NT2/D1 (cell line): Measurements from ENCODE around the gene MT1H.
A peak's percentile ranks its signal among the peaks of the same experiment; 100 is the strongest.

Experiments used
- DNase-seq: peaks from one replicate; pipeline ENCODE4 v3.0.0-alpha.2; 2011; ENCODE audit warnings: low read depth, low spot score
- H3K27me3 ChIP-seq: 2 replicates; pipeline ENCODE4 v1.6.0; 2011; ENCODE audit warnings: mild to moderate bottlenecking; ENCODE audit not compliant: insufficient read length, insufficient read depth
- H3K36me3 ChIP-seq: 2 replicates; pipeline ENCODE4 v1.6.1; 2011; ENCODE audit warnings: mild to moderate bottlenecking, low read length, mixed read lengths; ENCODE audit not compliant: insufficient read depth, insufficient read length
- H3K4me1 ChIP-seq: 2 replicates; pipeline ENCODE4 v1.5.1; 2011; ENCODE audit not compliant: insufficient read depth, insufficient read length
- H3K4me3 ChIP-seq: 2 replicates; pipeline ENCODE4 v1.5.1; 2011; ENCODE audit warnings: low read depth; ENCODE audit not compliant: insufficient read length
- H3K9ac ChIP-seq: 2 replicates; pipeline ENCODE4 v1.6.0; 2011; ENCODE audit warnings: low read depth; ENCODE audit not compliant: insufficient read length
- H3K9me3 ChIP-seq: 2 replicates; pipeline ENCODE4 v1.5.1; 2011; ENCODE audit warnings: mild to moderate bottlenecking, low read length; ENCODE audit not compliant: insufficient read depth
- SUZ12 ChIP-seq: IDR thresholded peaks from 2 replicates; pipeline ENCODE4 v1.6.1; 2011; ENCODE audit not compliant: insufficient read length, insufficient read depth; ENCODE audit errors: extremely low read depth
- YY1 ChIP-seq: IDR thresholded peaks from 2 replicates; pipeline ENCODE4 v1.6.1; 2011; ENCODE audit not compliant: insufficient read length, insufficient read depth
- ZNF274 ChIP-seq: IDR thresholded peaks from 2 replicates; pipeline ENCODE4 v1.6.1; 2011; ENCODE audit warnings: mild to moderate bottlenecking, low read depth, low read length

Gene MT1H

DNA sequence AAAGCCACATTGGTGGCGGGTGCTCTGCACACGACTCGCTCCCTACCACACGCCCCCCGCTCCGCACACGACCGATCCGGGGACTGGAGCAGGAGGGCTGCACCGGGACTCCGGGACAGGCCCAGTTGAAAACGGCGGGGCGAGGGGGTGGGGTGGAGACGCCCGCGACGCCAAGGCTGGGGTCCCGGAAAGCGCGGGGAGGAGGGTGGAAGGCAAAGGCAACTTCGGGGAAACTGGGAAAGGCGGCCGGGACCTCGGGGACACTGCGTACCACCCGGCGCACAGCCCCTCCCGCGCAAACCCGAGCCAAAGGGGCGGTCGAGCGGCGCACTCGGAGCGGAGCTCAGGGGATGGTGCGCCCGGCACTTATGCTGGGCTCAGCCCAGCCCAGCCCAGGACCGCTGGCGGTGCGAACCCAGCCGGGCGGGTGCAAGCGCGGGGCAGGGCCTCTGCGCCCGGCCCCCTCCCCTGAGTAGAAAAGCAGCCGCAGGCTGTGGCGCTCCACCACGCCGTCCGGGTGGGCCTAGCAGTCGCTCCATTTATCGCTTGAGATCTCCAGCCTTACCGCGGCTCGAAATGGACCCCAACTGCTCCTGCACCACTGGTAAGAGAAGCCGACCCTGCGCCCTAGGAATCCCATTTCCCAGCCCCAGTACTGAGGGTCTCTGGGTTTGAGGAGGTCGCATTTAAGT is 37.3 kb upstream of the MT1H start, which contains the start of gene MT1M:
TSS of gene MT1M (plus strand) at position 504 of the 692 bp plus-strand sequence. CDS start at position 577, 73 bp downstream.
- H3K9me3 ChIP-seq: no peaks in the 10 kb centered on the region
- peak within 1 kb of the TSS; percentile 84 for H3K9ac ChIP-seq
- peak within 1 kb of the TSS; percentile 49 for H3K4me3 ChIP-seq
- no peak for DNase-seq
- no peak for TF ChIP-seq SUZ12
- no peak for TF ChIP-seq ZNF274
- TF ChIP-seq YY1: no peak
- H3K27me3 ChIP-seq: peaks cover 83% of the 10 kb centered on the region
- peaks cover 3% of the 10 kb centered on the region for H3K4me1 ChIP-seq
- H3K36me3 ChIP-seq: no peaks in the 10 kb centered on the region

DNA sequence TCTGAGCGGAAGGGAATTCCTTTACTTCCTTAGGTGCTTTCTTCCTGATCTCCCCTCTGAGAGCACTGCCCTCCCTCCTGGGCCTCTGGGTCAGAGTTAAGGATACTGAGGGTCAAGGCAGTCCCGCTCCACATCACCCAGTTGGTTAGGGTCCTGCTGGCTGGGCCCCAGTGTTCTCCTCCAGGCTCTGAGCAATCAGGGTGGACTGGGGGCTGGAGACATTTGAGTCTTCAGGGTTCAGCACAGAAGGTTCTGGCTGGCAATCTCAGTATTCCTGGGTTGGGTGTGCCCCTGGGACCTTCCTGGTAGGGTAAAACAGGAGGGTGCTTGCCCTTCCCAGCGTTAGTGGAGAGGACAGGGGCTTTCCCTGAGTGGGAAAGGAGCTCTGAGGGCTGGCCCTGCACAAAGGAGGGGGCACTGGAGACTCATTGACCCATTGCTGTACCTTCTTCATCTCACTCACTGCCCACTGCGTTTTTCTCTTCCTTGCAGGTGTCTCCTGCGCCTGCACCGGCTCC is 36.7 kb upstream of the MT1H start:
- Histone ChIP-seq H3K27me3 (peaks cover 89% of the 10 kb centered on the region), H3K4me3 (peak overlapping the region; percentile 49), H3K4me1 (peaks cover 5% of the 10 kb centered on the region), H3K9ac (peak overlapping the region; percentile 84), H3K36me3 (no peaks in the 10 kb centered on the region), H3K9me3 (no peaks in the 10 kb centered on the region)
- no peak for DNase-seq
- TF ChIP-seq ZNF274 (no peak), SUZ12 (no peak), YY1 (no peak)

DNA sequence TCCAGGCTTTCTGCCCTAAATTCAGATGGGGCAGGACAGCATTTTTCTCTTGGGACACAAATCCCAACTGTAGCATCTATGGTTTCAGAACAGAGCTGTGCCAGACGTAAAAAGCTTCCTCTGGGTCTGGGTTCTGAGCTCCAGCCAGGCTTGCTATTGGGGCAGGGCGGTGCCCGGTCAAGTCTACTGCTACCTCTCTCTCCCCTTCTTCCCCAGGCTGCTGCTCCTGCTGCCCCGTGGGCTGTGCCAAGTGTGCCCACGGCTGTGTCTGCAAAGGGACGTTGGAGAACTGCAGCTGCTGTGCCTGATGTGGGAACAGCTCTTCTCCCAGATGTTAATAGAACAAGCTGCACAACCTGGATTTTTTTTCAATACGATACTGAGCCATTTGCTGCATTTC is 36.1 kb upstream of the MT1H start:
- H3K9me3 ChIP-seq: no peaks in the 10 kb centered on the region
- no peak for DNase-seq
- no peak overlapping the region for H3K9ac ChIP-seq
- H3K4me3 ChIP-seq: no peak overlapping the region
- no peaks in the 10 kb centered on the region for H3K36me3 ChIP-seq
- no peak for TF ChIP-seq YY1
- TF ChIP-seq SUZ12: no peak
- TF ChIP-seq ZNF274: no peak
- peaks cover 96% of the 10 kb centered on the region for H3K27me3 ChIP-seq
- peaks cover 5% of the 10 kb centered on the region for H3K4me1 ChIP-seq

DNA sequence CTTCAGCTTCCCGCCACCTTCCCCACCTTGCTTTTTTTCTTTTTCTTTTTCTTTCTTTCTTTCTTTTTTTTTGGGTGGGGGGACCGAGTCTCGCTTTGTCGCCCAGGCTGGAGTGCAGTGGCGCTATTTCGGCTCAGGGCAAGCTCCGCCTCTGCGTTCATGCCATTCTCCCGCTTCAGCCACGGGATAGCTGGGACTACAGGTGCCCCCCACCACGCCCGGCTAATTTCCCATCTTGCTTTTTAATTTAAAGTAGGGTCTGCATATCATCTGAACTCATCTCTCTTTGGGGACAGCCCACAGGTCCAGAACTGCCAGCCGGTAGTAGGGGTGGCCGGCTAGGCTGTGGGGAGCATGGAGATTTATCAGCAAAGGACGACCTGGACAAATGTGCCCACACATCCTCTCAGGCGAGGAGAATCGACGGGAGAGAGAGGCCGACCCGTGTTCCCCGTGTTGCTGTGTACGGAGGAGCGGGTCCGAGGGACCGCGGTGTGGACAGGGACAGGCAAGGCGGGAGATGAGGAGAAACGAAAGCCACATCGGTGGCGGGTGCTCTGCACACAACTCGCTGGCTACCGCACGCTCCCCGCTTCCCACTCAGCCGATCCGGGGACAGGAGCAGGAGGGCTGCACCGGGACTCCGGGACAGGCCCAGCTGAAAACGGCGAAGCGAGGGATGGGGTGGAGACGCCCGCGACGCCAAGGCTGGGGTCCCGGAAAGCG is 34.7 kb upstream of the MT1H start:
- H3K9ac ChIP-seq: peak overlapping the region; percentile 45
- no peak for TF ChIP-seq YY1
- TF ChIP-seq SUZ12: no peak
- no peak for TF ChIP-seq ZNF274
- peaks cover 100% of the 10 kb centered on the region for H3K27me3 ChIP-seq
- no peaks in the 10 kb centered on the region for H3K9me3 ChIP-seq
- peak overlapping the region; percentile 29 for H3K4me3 ChIP-seq
- H3K4me1 ChIP-seq: peaks cover 9% of the 10 kb centered on the region
- H3K36me3 ChIP-seq: no peaks in the 10 kb centered on the region
- DNase-seq: no peak

DNA sequence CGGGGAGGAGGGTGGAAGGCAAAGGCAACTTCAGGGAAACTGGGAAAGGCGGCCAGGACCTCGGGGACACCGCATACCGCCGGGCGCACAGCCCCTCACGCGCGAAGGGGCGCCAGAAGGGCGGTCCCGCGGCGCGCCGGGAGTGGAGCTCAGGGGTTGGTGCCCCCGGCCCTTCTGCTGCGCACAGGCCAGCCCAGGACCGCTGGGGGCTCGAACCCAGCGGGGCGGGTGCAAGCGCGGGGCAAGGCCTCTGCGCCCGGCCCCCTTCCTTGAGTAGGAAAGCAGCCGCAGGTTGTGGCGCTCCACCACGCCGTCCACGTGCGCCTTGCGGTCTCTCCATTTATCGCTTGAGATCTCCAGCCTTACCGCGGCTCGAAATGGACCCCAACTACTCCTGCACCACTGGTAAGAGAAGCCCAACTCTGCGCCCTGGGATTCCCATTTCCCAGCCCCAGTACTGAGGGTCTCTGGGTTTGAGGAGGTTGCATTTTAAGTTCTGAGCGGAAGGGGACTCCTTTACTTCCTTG is 34.1 kb upstream of the MT1H start:
- TF ChIP-seq ZNF274: no peak
- TF ChIP-seq SUZ12: peak; percentile 93
- Histone ChIP-seq H3K9ac (peak overlapping the region; percentile 45), H3K27me3 (peaks cover 100% of the 10 kb centered on the region), H3K4me3 (peak overlapping the region; percentile 29), H3K4me1 (peaks cover 9% of the 10 kb centered on the region), H3K9me3 (no peaks in the 10 kb centered on the region), H3K36me3 (no peaks in the 10 kb centered on the region)
- no peak for DNase-seq

DNA sequence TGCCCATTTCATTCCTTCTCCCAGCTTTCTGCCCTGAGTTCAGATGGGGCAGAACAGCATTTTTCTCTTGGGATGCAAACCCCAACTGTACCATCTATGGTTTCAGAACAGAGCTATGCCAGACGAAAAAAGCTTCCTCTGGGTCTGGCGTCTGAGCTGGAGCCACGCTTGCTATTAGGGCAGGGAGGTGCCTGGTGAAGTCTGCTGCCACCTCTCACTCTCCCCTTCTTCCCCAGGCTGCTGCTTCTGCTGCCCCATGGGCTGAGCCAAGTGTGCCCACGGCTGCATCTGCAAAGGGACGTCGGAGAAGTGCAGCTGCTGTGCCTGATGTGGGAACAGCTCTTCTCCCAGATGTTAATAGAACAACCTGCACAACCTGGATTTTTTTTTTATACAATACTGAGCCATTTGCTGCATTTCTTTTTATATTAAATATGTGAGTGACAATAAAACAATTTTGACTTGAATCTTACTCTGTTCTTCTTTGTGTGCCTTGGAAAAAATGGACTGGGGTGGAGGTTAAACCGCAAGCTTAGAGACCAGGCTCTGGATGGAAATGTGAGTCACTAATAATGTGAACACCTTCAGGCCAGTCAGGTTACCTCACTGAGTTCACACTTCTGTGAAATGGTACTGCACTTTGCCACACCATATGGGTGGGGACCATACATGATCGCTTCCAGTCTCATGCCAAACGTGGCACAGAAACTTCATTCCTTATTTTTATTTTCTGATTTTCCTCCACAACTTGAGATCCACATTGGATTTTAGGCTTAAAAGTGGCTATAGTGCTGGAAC is 32.8 kb upstream of the MT1H start:
- Histone ChIP-seq H3K27me3 (peaks cover 87% of the 10 kb centered on the region), H3K9ac (no peak overlapping the region), H3K4me1 (peaks cover 9% of the 10 kb centered on the region), H3K4me3 (no peak overlapping the region), H3K36me3 (no peaks in the 10 kb centered on the region), H3K9me3 (no peaks in the 10 kb centered on the region)
- DNase-seq: no peak
- TF ChIP-seq YY1: no peak
- TF ChIP-seq SUZ12: no peak
- TF ChIP-seq ZNF274: no peak
